CD4-positive, alpha-beta T cell (primary cell): ENCODE results near the gene KDELR3. TPM values are rescaled to one million over a fixed set of nuclear protein-coding genes. Genes with fewer than 3 reads are reported as not detected.

Source experiments
- ATAC-seq: fragments of 200-7000 bp; cut with Tn5 transposase; one replicate; pipeline ENCODE4 v1.10.0; 2022; ENCODE audit warnings: mild to moderate bottlenecking; ENCODE audit not compliant: poor library complexity
- CTCF ChIA-PET: fragments of 350-600 bp; sonication (Branson Sonifier 250); formaldehyde crosslinking; loops from one replicate; lab custom pipeline; 2021; ENCODE audit warnings: antibody characterized with exemption, inconsistent platforms; lab: Charles Lee
- POLR2A ChIA-PET: fragments of 350-600 bp; sonication (Branson Sonifier 250); formaldehyde crosslinking; loops from one replicate; lab custom pipeline; 2021; ENCODE audit warnings: antibody characterized with exemption, inconsistent platforms; lab: Charles Lee
- DNase-seq, 14 experiments: peaks; one replicate each; pipeline ENCODE4 v3.0.0-alpha.2; 2013 to 2020; ENCODE audit warnings: mixed read lengths in 2 of 14
- H3K27ac ChIP-seq, 2 donors: one replicate each; pipeline versions ENCODE4 v1.5.1 to v1.7.0; 2013; ENCODE audit warnings: low read length in 2 of 2, low read depth in 1 of 2, mild to moderate bottlenecking in 1 of 2
- H3K27me3 ChIP-seq, 2 experiments: 1 replicate in 1 of 2; 2 replicates in 1 of 2; pipeline versions ENCODE4 v1.6.1 to v1.7.0; 2013; ENCODE audit warnings: low read length in 2 of 2, control low read depth in 1 of 2, mild to moderate bottlenecking in 1 of 2, moderate library complexity in 1 of 2; ENCODE audit not compliant: insufficient read depth in 2 of 2, control insufficient read depth in 1 of 2
- H3K36me3 ChIP-seq: one replicate; pipeline ENCODE4 v1.6.1; 2013; ENCODE audit warnings: low read length, control low read depth; ENCODE audit not compliant: insufficient read depth
- H3K4me1 ChIP-seq: one replicate; pipeline ENCODE4 v1.6.1; 2013; ENCODE audit warnings: low read length, control low read depth; ENCODE audit not compliant: insufficient read depth
- H3K4me3 ChIP-seq: one replicate; pipeline ENCODE4 v1.5.1; 2013; ENCODE audit warnings: mild to moderate bottlenecking, low read length, moderate library complexity
- H3K9me3 ChIP-seq, 2 experiments: 1 replicate in 1 of 2; 2 replicates in 1 of 2; pipeline versions ENCODE4 v1.6.1 to v1.7.0; 2013; ENCODE audit warnings: low read length in 2 of 2, mild to moderate bottlenecking in 2 of 2, control low read depth in 1 of 2, moderate library complexity in 1 of 2; ENCODE audit not compliant: control insufficient read depth in 1 of 2, insufficient read depth in 1 of 2
- H3K27ac Mint-ChIP-seq: one replicate; pipeline ENCODE4 v1.8.0; 2020; ENCODE audit warnings: mixed read lengths
- H3K27me3 Mint-ChIP-seq: one replicate; pipeline ENCODE4 v1.8.0; 2021; ENCODE audit warnings: mixed read lengths
- H3K36me3 Mint-ChIP-seq: one replicate; pipeline ENCODE4 v1.8.0; 2021; ENCODE audit warnings: low read depth, mixed read lengths
- H3K4me1 Mint-ChIP-seq: one replicate; pipeline ENCODE4 v1.8.0; 2021; ENCODE audit warnings: low read depth, mixed read lengths
- H3K4me3 Mint-ChIP-seq: one replicate; pipeline ENCODE4 v1.8.0; 2020; ENCODE audit warnings: mild to moderate bottlenecking, mixed read lengths
- H3K9me3 Mint-ChIP-seq: one replicate; pipeline ENCODE4 v1.8.0; 2020; ENCODE audit warnings: mixed read lengths
- CTCF ChIP-seq: fragments of 200-600 bp; IDR thresholded peaks from one replicate; pipeline ENCODE4 v1.8.0; 2022; ENCODE audit warnings: antibody characterized with exemption, mild to moderate bottlenecking
- intact Hi-C, 2 experiments: fragments of 100-400 bp; cut with DNase I in 1 of 2; cut with micrococcal nuclease in 1 of 2; formaldehyde crosslinking; loops; one replicate each; pipeline versions ENCODE4 v1.15.1 to v1.9.0; 2023 to 2025; cut with DNase I, micrococcal nuclease
- total RNA-seq, 174 experiments: library from RNA in 2 of 174; stranded (reverse) in 2 of 174; gene quantifications; one replicate each; pipeline ENCODE4 v1.2.3 and lab custom pipeline; 2021 to 2026

KDELR3 gene
- total RNA-seq, 2 experiments from 2014 or later, result not detected

DNA sequence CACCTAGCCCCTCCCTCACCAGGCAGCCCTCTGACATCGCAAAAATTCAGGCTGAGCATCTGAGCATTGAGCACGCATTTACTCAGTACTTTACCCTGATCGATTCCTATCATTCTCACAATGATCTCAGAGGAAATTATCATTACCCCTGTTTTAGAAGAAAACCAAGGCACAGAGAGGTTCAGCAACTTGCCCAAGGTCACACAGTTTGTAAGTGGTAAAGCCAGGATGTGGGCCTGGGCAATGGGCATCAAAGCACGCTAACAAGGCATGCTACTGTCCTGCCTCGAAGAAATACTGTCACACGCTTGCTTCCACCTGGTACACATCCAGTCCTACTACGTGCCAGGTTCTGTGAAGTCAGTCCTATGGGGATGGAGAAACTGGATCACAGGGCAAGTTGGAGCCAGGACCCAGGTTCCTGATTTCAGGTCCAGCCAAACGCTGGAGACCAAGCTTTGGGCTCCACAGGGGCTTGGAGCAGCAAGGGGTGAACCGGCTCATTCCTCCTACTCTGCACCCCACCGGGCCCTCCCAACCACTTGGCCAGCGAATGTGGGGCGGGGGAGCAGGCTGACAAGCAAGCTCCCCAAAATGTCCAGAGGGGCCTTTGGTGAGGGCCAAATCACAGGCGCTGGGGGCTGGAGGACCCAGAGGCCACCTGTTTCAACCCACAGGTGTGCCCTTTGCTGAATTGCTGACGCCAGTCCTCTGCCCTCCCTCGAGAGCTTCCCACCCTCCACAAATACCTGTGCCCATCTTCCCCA, 31.1 kb upstream of the KDELR3 start:
- Mint-ChIP-seq H3K36me3 (no peaks in the 10 kb centered on the region), H3K4me1 (no peaks in the 10 kb centered on the region), H3K27me3 (peaks cover 8% of the 10 kb centered on the region), H3K9me3 (no peaks in the 10 kb centered on the region), H3K27ac (no peak overlapping the region), H3K4me3 (no peak overlapping the region)
- Histone ChIP-seq H3K27ac (no peak overlapping the region), H3K4me1 (no peaks in the 10 kb centered on the region), H3K9me3 (no peaks in the 10 kb centered on the region), H3K27me3 (no peaks in the 10 kb centered on the region), H3K36me3 (no peaks in the 10 kb centered on the region), H3K4me3 (no peak overlapping the region)
- CTCF ChIA-PET, result no interaction called here
- intact Hi-C loops, result no loop called here
- POLR2A ChIA-PET, result no interaction called here
- ATAC-seq, result no peak
- no peak for DNase-seq
- TF ChIP-seq CTCF, result no peak

- no peak overlapping the region for H3K27ac ChIP-seq
- Mint-ChIP-seq H3K4me1 (no peaks in the 10 kb centered on the region), H3K27ac (no peak overlapping the region), H3K4me3 (no peak overlapping the region), H3K36me3 (no peaks in the 10 kb centered on the region), H3K9me3 (no peaks in the 10 kb centered on the region), H3K27me3 (peaks cover 9% of the 10 kb centered on the region)
- no peaks in the 10 kb centered on the region for H3K27me3 ChIP-seq
- no peak for ATAC-seq
- TF ChIP-seq CTCF, result no peak
- no peak overlapping the region for H3K4me3 ChIP-seq
- ChIA-PET POLR2A (no interaction called here), CTCF (no interaction called here)
- H3K9me3 ChIP-seq, result no peaks in the 10 kb centered on the region
- no peaks in the 10 kb centered on the region for H3K36me3 ChIP-seq
- H3K4me1 ChIP-seq, result no peaks in the 10 kb centered on the region
- DNase-seq, result no peak
- intact Hi-C loops, result no loop called here
Measured at GRCh38 chr22:38437416-38437815, 30.5 kb upstream of the KDELR3 start.

DNA sequence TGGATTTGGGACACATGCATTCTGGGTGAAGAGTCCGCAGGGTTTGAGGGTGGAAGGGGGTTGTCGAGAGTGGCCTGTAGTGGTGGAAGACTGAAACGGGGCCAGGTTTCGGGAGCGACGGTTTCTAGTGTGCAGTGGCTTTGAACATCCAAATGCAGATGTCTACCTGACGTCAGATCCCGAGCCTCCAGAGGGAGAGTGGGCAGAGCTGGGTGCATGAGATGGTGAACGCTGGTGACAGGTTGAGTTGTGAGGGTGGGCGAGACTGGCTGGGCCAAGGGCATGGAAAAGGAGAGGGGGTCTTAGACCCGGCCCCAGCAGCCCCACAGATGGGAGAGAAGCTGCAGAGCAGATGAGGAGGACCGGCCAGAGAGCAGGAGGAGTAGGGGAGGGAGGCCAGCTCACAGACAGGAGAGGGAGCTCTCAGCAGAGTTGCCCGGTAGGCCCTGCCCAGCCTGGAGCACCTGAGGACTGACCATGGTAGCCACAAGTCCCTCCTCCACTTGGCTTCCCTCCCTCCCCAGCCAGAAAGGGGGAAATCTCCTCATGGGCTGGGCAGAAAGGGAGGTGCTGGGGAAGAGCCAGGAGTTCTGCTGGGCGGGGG, 27.0 kb upstream of the KDELR3 start:
- intact Hi-C loops, result no loop called here
- ChIA-PET CTCF (no interaction called here), POLR2A (no interaction called here)
- no peak for TF ChIP-seq CTCF
- Histone ChIP-seq H3K9me3 (no peaks in the 10 kb centered on the region), H3K4me3 (no peak overlapping the region), H3K36me3 (no peaks in the 10 kb centered on the region), H3K27ac (no peak overlapping the region), H3K27me3 (no peaks in the 10 kb centered on the region), H3K4me1 (no peaks in the 10 kb centered on the region)
- Mint-ChIP-seq H3K9me3 (no peaks in the 10 kb centered on the region), H3K36me3 (no peaks in the 10 kb centered on the region), H3K27ac (no peak overlapping the region), H3K4me3 (no peak overlapping the region), H3K27me3 (peaks cover 9% of the 10 kb centered on the region), H3K4me1 (no peaks in the 10 kb centered on the region)
- DNase-seq (no peak), ATAC-seq (no peak)
